ENCODE data around the gene LIPT2. TPM values are rescaled to one million over a fixed set of nuclear protein-coding genes. Genes with fewer than 3 reads are reported as not detected.
A peak's percentile ranks its signal among the peaks of the same experiment; 100 is the strongest.
"Not testable (repeated sequence)": the region's sequence is repeated elsewhere in the genome, so short reads cannot be mapped to it uniquely, and the experiment has no call there.

The LIPT2 gene
- 1.4 TPM in 1 of 2 replicates, not detected in the other for total RNA-seq (ENCODE audit: low replicate concordance)

GRCh38 chr11:74492974-74493790 lies at the start of gene LIPT2:
Gene LIPT2, minus strand, starts transcription at chr11:74493724. Its CDS starts 21 bp downstream, at chr11:74493703.
- no peak for TF ChIP-seq CTCF (IDR thresholded peaks at IDR 0.05; ENCODE audit: insufficient read depth, low read length)
- peak within 1 kb of the TSS; percentile 77 for H3K4me3 ChIP-seq (ENCODE audit: low read depth, low read length)
- DNase-seq (ENCODE audit: low read depth), result peak; percentile 93

- DNase-seq (ENCODE audit: low read depth), result no peak
- no peak for TF ChIP-seq CTCF (IDR thresholded peaks at IDR 0.05; ENCODE audit: insufficient read depth, low read length)
- H3K4me3 ChIP-seq (ENCODE audit: low read depth, low read length), result no peak overlapping the region
Measured at GRCh38 chr11:74541466-74541865, 47.9 kb upstream of the LIPT2 start.

- DNase-seq (ENCODE audit: low read depth), result no peak
- TF ChIP-seq CTCF (IDR thresholded peaks at IDR 0.05; ENCODE audit: insufficient read depth, low read length), result no peak
- no peak overlapping the region for H3K4me3 ChIP-seq (ENCODE audit: low read depth, low read length)
Measured at GRCh38 chr11:74540270-74540669, 46.7 kb upstream of the LIPT2 start.

DNA sequence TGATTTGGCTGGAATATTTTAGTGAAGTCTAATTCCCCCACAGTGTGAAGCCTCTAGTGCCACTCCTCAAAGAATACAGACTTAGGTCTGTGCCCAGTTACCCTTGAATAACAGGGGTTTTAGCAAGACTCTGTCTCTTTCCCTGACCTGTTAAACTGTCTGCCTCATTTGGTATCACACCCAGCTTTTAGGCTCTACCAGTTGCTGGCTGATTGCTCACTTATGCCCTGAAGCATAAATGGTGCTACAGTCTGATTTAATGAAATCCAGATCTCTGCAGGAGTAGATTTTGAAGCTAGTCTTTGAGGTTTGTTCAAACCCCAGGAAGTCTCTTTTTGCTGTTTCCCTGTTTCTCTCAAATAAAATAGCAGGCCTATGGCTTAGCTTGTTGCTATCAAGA lies 45.2 kb upstream of the LIPT2 start:
- no peak for DNase-seq (ENCODE audit: low read depth)
- H3K4me3 ChIP-seq (ENCODE audit: low read depth, low read length), result no peak overlapping the region
- no peak for TF ChIP-seq CTCF (IDR thresholded peaks at IDR 0.05; ENCODE audit: insufficient read depth, low read length)

GRCh38 chr11:74535371-74536160 lies 42.0 kb upstream of the LIPT2 start:
- no peak for TF ChIP-seq CTCF (IDR thresholded peaks at IDR 0.05; ENCODE audit: insufficient read depth, low read length)
- no peak for DNase-seq (ENCODE audit: low read depth)
- H3K4me3 ChIP-seq (ENCODE audit: low read depth, low read length), result no peak overlapping the region

- not testable (repeated sequence) for DNase-seq (ENCODE audit: low read depth); H3K4me3 ChIP-seq (ENCODE audit: low read depth, low read length)
Measured at GRCh38 chr11:74534946-74535275, 41.4 kb upstream of the LIPT2 start.

DNA sequence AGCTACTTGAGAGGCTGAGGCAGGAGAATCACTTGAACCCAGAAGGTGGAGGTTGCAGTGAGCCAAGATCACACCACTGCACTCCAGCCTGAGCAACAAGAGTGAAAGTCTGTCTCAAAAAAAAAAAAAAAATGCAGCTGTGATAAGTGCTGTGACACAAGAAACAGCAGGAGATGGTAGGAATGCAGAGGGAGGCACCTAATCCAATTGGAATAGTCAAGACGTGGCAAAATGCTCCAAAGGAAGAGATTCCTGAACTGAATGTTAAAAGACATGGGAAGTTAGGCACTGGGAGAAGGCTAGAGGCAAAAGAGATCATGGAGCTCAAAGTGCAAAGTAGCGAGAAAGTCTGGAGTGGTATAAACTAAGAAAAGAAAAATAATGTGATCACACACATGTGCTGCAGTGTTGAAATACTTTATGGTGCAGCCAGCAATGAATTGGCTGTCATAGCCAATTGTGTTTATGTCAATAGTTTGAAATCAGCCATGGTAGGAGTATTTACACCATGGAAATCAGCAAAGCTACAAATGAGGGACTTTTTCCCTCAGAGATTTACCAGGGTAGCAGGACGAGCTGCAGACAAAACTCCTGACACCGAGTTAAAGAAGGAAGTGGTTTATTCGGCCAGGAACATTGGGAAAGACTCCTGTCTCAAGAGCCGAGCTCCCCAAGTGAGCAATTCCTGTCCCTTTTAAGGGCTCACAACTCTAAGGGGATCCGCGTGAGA lies 40.9 kb upstream of the LIPT2 start:
- no peak for DNase-seq (ENCODE audit: low read depth)
- no peak overlapping the region for H3K4me3 ChIP-seq (ENCODE audit: low read depth, low read length)
- TF ChIP-seq CTCF (IDR thresholded peaks at IDR 0.05; ENCODE audit: insufficient read depth, low read length), result no peak
